T-helper 22 cell (primary cell): ENCODE data around the gene MAN2B1.

Experiments used
- DNase-seq: peaks from one replicate; pipeline ENCODE4 v3.0.0-alpha.2; 2020; ENCODE audit warnings: low read depth

MAN2B1 gene

GRCh38 chr19:12611361-12611699 lies 55.2 kb downstream of the MAN2B1 start:
- no peak for DNase-seq

GRCh38 chr19:12610540-12611360 lies 55.8 kb downstream of the MAN2B1 start, which contains the start of the genes ZNF490 and ZNF791:
Gene ZNF490, minus strand, starts transcription at chr19:12610813. Its CDS starts 133 bp downstream, at chr19:12610680.
Gene ZNF791, plus strand, starts transcription at chr19:12610920. Its CDS starts 160 bp downstream, at chr19:12611080.
- DNase-seq: peak; percentile 94

GRCh38 chr19:12607631-12608030 lies 58.9 kb downstream of the MAN2B1 start:
- no peak for DNase-seq

GRCh38 chr19:12606796-12607195 lies 59.7 kb downstream of the MAN2B1 start:
- DNase-seq: no peak

DNA sequence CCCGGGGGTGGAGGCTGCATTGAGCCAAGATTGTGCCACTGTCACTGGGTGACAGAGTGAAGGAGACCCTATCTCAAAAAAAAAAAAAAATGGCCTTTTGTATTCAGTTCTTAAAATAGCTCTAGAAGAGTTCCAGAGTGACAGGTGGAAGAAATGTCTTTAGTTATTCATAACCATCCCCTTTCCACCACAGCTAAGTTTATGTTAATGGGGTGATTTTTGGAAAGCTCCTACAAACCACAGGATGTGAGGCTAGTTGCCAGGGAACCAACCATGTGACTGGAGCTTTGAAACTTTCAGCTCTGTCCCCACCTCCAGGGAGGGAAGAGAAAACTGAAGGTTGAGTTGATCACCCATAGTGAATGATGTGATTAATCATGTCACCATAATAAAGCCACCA lies 62.8 kb downstream of the MAN2B1 start:
- DNase-seq: peak; percentile 40

DNA sequence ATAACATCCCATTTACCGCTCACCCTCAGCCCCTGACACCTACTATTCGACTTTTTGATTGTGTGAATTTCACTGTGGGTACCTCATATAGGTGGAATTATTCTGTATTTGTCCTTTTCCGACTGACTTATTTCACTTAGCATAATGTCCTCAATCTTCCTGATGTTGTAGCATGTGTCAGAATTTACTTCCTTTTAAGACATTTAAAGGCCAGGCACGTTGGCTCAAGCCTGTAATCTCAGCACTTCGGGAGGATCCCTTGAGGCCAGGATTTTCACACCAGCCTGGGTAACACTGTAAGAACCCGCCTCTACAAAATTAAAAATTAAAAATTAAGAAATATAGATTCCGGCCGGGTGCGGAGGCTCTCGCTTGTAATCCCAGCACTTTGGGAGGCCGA lies 68.9 kb downstream of the MAN2B1 start:
- no peak for DNase-seq

GRCh38 chr19:12596927-12597548 lies 69.5 kb downstream of the MAN2B1 start:
- no peak for DNase-seq
